Measurements from ENCODE around the gene FUT3.

DNA sequence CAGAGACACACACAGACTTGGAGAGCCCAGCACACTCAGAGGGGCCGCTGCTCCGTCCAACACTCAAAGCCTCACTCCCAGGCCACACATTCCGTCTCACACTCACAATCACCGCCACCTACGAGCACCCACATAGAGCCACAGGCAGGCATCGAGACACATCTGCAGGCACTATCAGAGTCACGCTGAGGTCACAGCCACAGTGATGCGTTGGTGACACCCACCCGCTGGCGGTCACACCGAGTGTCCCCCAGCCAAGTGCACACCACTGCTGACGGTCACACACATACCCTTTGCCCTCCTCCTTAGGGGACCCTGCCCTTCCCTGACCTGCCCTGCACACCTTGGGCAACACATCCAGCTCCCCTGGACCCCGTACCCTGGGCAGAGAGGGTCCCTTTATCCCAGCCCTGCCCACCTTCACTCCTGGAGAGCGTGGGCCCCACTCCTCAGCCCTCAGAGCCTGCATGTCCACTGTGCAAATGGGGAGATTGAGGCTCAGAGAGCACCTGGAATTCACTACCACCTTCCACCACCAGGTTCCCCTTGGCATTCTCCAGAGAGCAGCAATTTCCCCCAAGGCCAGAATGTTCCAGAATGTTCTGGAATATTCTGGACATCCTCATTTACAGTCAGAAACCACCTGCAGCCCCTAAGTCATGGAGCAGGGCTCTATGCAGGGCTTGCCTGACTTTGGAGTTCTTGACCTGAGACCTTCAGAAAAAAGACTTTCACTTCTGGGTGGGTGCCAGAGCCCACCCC is 13.7 kb upstream of the FUT3 start:
- TF ChIP-seq CTCF (IDR thresholded peaks at IDR 0.05): peak; percentile 19; the same call in 1 of the 2 replicates
- TF ChIP-seq ZFX (IDR thresholded peaks at IDR 0.05; ENCODE audit: borderline replicate concordance): no peak
